Astrocyte (in vitro differentiated cells and primary cell): Measurements from ENCODE around the gene ZNF605. TPM values are rescaled to one million over a fixed set of nuclear protein-coding genes. Genes with fewer than 3 reads are reported as not detected.
"Not testable (repeated sequence)": the region's sequence is repeated elsewhere in the genome, so short reads cannot be mapped to it uniquely, and the experiment has no call there.

Source experiments
- DNase-seq: peaks from one replicate; pipeline ENCODE4 v3.0.0-alpha.2; 2010; ENCODE audit warnings: low read depth
- FAIRE-seq: peaks from 2 replicates; lab custom pipeline; 2011; peaks lifted over from hg19 to GRCh38; lab: Jason Lieb, UNC
- H2AFZ ChIP-seq: 2 replicates; pipeline ENCODE4 v1.6.0; 2012; ENCODE audit warnings: low read depth, low read length, inconsistent platforms
- H3K27ac ChIP-seq: 2 replicates; pipeline ENCODE4 v1.5.1; 2011; ENCODE audit warnings: low read depth, low read length, inconsistent platforms
- H3K27me3 ChIP-seq: 2 replicates; pipeline ENCODE4 v1.6.0; 2011; ENCODE audit warnings: low read length, inconsistent platforms; ENCODE audit not compliant: insufficient read depth
- H3K36me3 ChIP-seq: 2 replicates; pipeline ENCODE4 v1.5.1; 2011; ENCODE audit warnings: low read length, inconsistent platforms; ENCODE audit not compliant: insufficient read depth
- H3K4me1 ChIP-seq: 2 replicates; pipeline ENCODE4 v1.5.1; 2011; ENCODE audit warnings: low read length, inconsistent platforms; ENCODE audit not compliant: insufficient read depth
- H3K4me2 ChIP-seq: 2 replicates; pipeline ENCODE4 v1.6.0; 2012; ENCODE audit warnings: low read length, inconsistent platforms
- H3K4me3 ChIP-seq: 2 replicates; pipeline ENCODE4 v1.5.1; 2011; ENCODE audit warnings: low read depth, mild to moderate bottlenecking, low read length, inconsistent platforms; ENCODE audit not compliant: insufficient read depth
- H3K79me2 ChIP-seq: 2 replicates; pipeline ENCODE4 v1.6.0; 2012; ENCODE audit warnings: mild to moderate bottlenecking, low read length, inconsistent platforms; ENCODE audit not compliant: insufficient read depth
- H3K9ac ChIP-seq: 2 replicates; pipeline ENCODE4 v1.6.0; 2012; ENCODE audit warnings: mild to moderate bottlenecking, low read length, inconsistent platforms
- H3K9me3 ChIP-seq: 2 replicates; pipeline ENCODE4 v1.5.1; 2012; ENCODE audit warnings: low read depth, mild to moderate bottlenecking, low read length, inconsistent platforms; ENCODE audit not compliant: insufficient read depth
- H4K20me1 ChIP-seq: 2 replicates; pipeline ENCODE4 v1.6.0; 2012; ENCODE audit warnings: low read length, inconsistent platforms; ENCODE audit not compliant: insufficient read depth
- H3K27ac Mint-ChIP-seq: one replicate; pipeline ENCODE4 v1.8.0; 2021; ENCODE audit warnings: mild to moderate bottlenecking, mixed read lengths; ENCODE audit not compliant: unreplicated experiment
- H3K27me3 Mint-ChIP-seq: one replicate; pipeline ENCODE4 v1.8.0; 2021; ENCODE audit warnings: low read depth, mixed read lengths; ENCODE audit not compliant: unreplicated experiment
- H3K36me3 Mint-ChIP-seq: one replicate; pipeline ENCODE4 v1.8.0; 2021; ENCODE audit warnings: low read depth, mixed read lengths; ENCODE audit not compliant: unreplicated experiment
- H3K4me1 Mint-ChIP-seq: one replicate; pipeline ENCODE4 v1.8.0; 2021; ENCODE audit warnings: low read depth, mixed read lengths; ENCODE audit not compliant: unreplicated experiment
- H3K4me3 Mint-ChIP-seq: one replicate; pipeline ENCODE4 v1.8.0; 2021; ENCODE audit warnings: mild to moderate bottlenecking, moderate library complexity, mixed read lengths; ENCODE audit not compliant: unreplicated experiment
- H3K9me3 Mint-ChIP-seq: one replicate; pipeline ENCODE4 v1.8.0; 2021; ENCODE audit warnings: mild to moderate bottlenecking, mixed read lengths; ENCODE audit not compliant: unreplicated experiment
- EZH2 ChIP-seq: IDR thresholded peaks from 2 replicates; pipeline ENCODE4 v1.6.1; 2012; ENCODE audit warnings: mild to moderate bottlenecking, low read length, inconsistent platforms; ENCODE audit not compliant: insufficient read depth
- total RNA-seq: library from RNA; stranded (reverse); gene quantifications from 2 replicates; pipeline ENCODE4 v1.2.1, GENCODE V29; 2021
- TF ChIP-seq, protein P1 (sequence below): IDR thresholded peaks from 2 replicates; pipeline ENCODE4 v1.5.1; 2011; ENCODE audit warnings: low read depth, mild to moderate bottlenecking, inconsistent platforms, low read length, moderate library complexity; ENCODE audit not compliant: insufficient read depth

The ZNF605 gene
- total RNA-seq, 1 donor from 2014 or later = 16.2 TPM

DNA sequence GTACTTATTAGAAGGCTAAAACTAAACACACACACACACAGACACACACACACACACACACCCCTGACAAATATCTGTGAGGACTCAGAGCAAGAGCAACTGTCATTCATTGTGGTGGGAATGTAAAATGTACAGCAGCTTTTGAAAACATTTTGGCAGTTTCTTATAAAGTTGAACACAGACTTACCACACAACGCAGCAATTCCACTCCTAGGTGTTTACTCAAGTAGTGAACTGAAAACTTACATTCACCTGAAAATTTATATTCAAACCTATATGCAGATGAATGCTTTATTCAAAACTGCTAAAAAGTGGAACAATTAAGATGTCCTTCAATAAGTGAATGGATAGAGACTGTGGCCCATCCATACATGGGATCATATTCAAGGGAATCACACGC is 18.6 kb downstream of the ZNF605 start:
- Mint-ChIP-seq H3K9me3 (peaks cover 72% of the 10 kb centered on the region), H3K27ac (no peak overlapping the region), H3K4me3 (no peak overlapping the region), H3K4me1 (no peaks in the 10 kb centered on the region), H3K27me3 (no peaks in the 10 kb centered on the region), H3K36me3 (peaks cover 68% of the 10 kb centered on the region)
- Histone ChIP-seq H3K27ac (no peak overlapping the region), H3K9me3 (peaks cover 43% of the 10 kb centered on the region), H3K79me2 (no peaks in the 10 kb centered on the region), H2AFZ (no peak overlapping the region), H3K27me3 (no peaks in the 10 kb centered on the region), H3K4me3 (no peak overlapping the region), H4K20me1 (no peaks in the 10 kb centered on the region), H3K4me2 (no peak overlapping the region), H3K9ac (no peak overlapping the region), H3K36me3 (peaks cover 16% of the 10 kb centered on the region), H3K4me1 (no peaks in the 10 kb centered on the region)
- no peak for FAIRE-seq
- DNase-seq = no peak
- TF ChIP-seq, protein P1, sequence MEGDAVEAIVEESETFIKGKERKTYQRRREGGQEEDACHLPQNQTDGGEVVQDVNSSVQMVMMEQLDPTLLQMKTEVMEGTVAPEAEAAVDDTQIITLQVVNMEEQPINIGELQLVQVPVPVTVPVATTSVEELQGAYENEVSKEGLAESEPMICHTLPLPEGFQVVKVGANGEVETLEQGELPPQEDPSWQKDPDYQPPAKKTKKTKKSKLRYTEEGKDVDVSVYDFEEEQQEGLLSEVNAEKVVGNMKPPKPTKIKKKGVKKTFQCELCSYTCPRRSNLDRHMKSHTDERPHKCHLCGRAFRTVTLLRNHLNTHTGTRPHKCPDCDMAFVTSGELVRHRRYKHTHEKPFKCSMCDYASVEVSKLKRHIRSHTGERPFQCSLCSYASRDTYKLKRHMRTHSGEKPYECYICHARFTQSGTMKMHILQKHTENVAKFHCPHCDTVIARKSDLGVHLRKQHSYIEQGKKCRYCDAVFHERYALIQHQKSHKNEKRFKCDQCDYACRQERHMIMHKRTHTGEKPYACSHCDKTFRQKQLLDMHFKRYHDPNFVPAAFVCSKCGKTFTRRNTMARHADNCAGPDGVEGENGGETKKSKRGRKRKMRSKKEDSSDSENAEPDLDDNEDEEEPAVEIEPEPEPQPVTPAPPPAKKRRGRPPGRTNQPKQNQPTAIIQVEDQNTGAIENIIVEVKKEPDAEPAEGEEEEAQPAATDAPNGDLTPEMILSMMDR = no peak
- no peak for TF ChIP-seq EZH2

DNA sequence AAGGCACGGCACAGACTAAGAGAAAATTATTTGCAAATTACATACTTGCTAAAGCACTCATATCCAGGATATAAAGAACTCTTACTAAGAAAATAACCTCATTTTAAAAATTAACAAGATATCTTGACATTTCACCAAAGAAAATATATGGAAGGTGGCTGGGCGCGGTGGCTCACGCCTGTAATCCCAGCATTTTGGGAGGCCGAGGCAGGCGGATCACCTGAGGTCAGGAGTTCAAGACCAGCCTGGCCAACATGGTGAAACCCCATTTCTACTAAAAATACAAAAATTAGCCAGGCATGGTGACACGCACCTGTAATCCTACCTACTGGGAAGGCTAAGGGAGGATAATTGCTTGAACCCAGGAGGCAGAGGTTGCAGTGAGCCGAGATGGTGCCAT is 19.2 kb downstream of the ZNF605 start:
- H3K27ac Mint-ChIP-seq, FAIRE-seq, H3K4me1 Mint-ChIP-seq, H2AFZ ChIP-seq, H3K4me1 ChIP-seq, DNase-seq, H3K9ac ChIP-seq, H3K27ac ChIP-seq, H3K4me2 ChIP-seq, H3K4me3 ChIP-seq, H3K27me3 Mint-ChIP-seq, H3K4me3 Mint-ChIP-seq, H4K20me1 ChIP-seq, H3K79me2 ChIP-seq, H3K27me3 ChIP-seq: not testable (repeated sequence)
- Histone ChIP-seq H3K36me3 (peaks cover 16% of the 10 kb centered on the region), H3K9me3 (peaks cover 43% of the 10 kb centered on the region)
- H3K9me3 Mint-ChIP-seq = peaks cover 72% of the 10 kb centered on the region
- peaks cover 70% of the 10 kb centered on the region for H3K36me3 Mint-ChIP-seq

DNA sequence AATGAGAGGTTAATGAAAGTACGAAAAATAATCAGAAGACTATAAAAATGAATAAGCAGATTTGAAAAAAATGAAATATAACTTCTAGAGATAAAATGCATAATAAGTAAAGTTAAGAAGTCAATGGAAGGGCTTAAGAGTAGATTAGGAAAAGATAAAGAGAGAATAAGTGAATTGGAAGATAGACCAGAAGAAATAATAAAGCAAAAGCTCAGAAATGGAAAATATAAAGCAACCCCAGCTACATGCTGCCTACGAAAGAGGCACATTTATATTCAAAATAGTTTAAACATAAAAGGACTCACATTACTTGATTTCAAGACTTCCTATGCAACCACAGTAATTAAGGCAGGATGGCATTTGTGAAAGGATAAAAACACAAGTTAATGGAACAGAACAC is 19.9 kb downstream of the ZNF605 start:
- Histone ChIP-seq H4K20me1 (no peaks in the 10 kb centered on the region), H3K79me2 (no peaks in the 10 kb centered on the region), H3K36me3 (peaks cover 16% of the 10 kb centered on the region), H3K9me3 (peaks cover 43% of the 10 kb centered on the region), H3K4me1 (no peaks in the 10 kb centered on the region), H3K9ac (no peak overlapping the region), H2AFZ (no peak overlapping the region), H3K4me3 (no peak overlapping the region), H3K4me2 (no peak overlapping the region), H3K27me3 (no peaks in the 10 kb centered on the region), H3K27ac (no peak overlapping the region)
- Mint-ChIP-seq H3K36me3 (peaks cover 70% of the 10 kb centered on the region), H3K9me3 (peaks cover 72% of the 10 kb centered on the region), H3K27ac (no peak overlapping the region), H3K27me3 (no peaks in the 10 kb centered on the region), H3K4me1 (no peaks in the 10 kb centered on the region), H3K4me3 (no peak overlapping the region)
- TF ChIP-seq EZH2 = no peak
- TF ChIP-seq, protein P1 = no peak
- FAIRE-seq (no peak), DNase-seq (no peak)
